ENCODE results near the gene TUBE1. TPM values are rescaled to one million over a fixed set of nuclear protein-coding genes. Genes with fewer than 3 reads are reported as not detected.

Gene TUBE1
- total RNA-seq, 1 donor from 2014 or later: 6.0 TPM

DNA sequence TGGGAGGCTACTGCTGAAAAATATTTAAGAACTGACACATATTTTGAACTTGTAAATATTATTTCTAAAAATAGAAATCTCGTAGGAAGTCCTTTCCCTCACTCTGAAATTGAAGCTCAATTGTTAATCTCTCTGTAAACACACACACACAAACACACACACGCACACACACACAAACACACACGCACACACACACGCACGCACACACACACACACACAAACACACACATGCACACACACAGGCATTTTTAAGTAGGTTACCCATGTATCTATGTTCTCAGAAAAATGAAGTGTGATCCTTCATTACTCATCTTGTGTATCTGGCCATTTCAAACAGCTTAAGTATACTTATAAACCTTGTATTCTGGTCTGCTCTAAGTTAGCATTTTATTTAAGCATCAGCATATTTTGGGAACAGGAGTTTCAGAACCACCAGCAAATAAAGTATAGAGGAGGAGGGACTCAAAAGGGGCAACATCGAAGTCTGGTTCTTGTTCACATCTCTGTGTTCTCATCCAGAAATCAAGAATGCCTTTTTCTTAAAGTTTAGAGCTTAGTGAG is 21.8 kb downstream of the TUBE1 start:
- Histone ChIP-seq H3K36me3 (peaks cover 0 to 8% of the 10 kb centered on the region in 2 donors), H3K27ac (no peak overlapping the region), H3K4me1 (no peaks in the 10 kb centered on the region), H3K9me3 (no peaks in the 10 kb centered on the region), H3K4me3 (no peak overlapping the region), H3K27me3 (no peaks in the 10 kb centered on the region)
- no peak for DNase-seq (ENCODE audit: low spot score in 2 of 2)
- TF ChIP-seq CTCF (IDR thresholded peaks at IDR 0.05): no peak
- intact Hi-C loops (cut with DNase I): no loop called here

- no peak for TF ChIP-seq CTCF (IDR thresholded peaks at IDR 0.05)
- no peak overlapping the region for H3K4me3 ChIP-seq
- intact Hi-C loops (cut with DNase I): no loop called here
- H3K27me3 ChIP-seq: no peaks in the 10 kb centered on the region
- H3K27ac ChIP-seq: no peak overlapping the region
- H3K36me3 ChIP-seq: no peaks in the 10 kb centered on the region
- no peaks in the 10 kb centered on the region for H3K4me1 ChIP-seq
- no peak for DNase-seq (ENCODE audit: low spot score in 2 of 2)
- no peaks in the 10 kb centered on the region for H3K9me3 ChIP-seq
Measured at GRCh38 chr6:112062966-112063365, 24.3 kb downstream of the TUBE1 start.

GRCh38 chr6:112061605-112062004 is 25.7 kb downstream of the TUBE1 start:
- no peaks in the 10 kb centered on the region for H3K9me3 ChIP-seq
- H3K4me3 ChIP-seq: no peak overlapping the region
- no peaks in the 10 kb centered on the region for H3K36me3 ChIP-seq
- no peaks in the 10 kb centered on the region for H3K4me1 ChIP-seq
- no peak overlapping the region for H3K27ac ChIP-seq
- no peak for TF ChIP-seq CTCF (IDR thresholded peaks at IDR 0.05)
- no peaks in the 10 kb centered on the region for H3K27me3 ChIP-seq
- DNase-seq (ENCODE audit: low spot score in 2 of 2): no peak
- intact Hi-C loops (cut with DNase I): no loop called here

GRCh38 chr6:112058243-112059032 is 28.8 kb downstream of the TUBE1 start:
- Histone ChIP-seq H3K27me3 (no peaks in the 10 kb centered on the region), H3K36me3 (no peaks in the 10 kb centered on the region), H3K9me3 (no peaks in the 10 kb centered on the region), H3K27ac (no peak overlapping the region), H3K4me3 (no peak overlapping the region), H3K4me1 (no peaks in the 10 kb centered on the region)
- TF ChIP-seq CTCF (IDR thresholded peaks at IDR 0.05): no peak
- intact Hi-C loops (cut with DNase I): no loop called here
- no peak for DNase-seq (ENCODE audit: low spot score in 2 of 2)

GRCh38 chr6:112054555-112055190 is 32.6 kb downstream of the TUBE1 start:
- intact Hi-C loops (cut with DNase I): no loop called here
- no peaks in the 10 kb centered on the region for H3K4me1 ChIP-seq
- no peak overlapping the region for H3K27ac ChIP-seq
- no peaks in the 10 kb centered on the region for H3K36me3 ChIP-seq
- H3K9me3 ChIP-seq: no peaks in the 10 kb centered on the region
- no peak overlapping the region for H3K4me3 ChIP-seq
- TF ChIP-seq CTCF (IDR thresholded peaks at IDR 0.05): no peak
- no peak for DNase-seq (ENCODE audit: low spot score in 2 of 2)
- no peaks in the 10 kb centered on the region for H3K27me3 ChIP-seq
